T-helper 2 cell treated with Interferon-gamma antibody and Interleukin-4, amounts not matched to agents 5 μg/mL and 100 μg/mL, for 36 hours (primary cell): ENCODE results near the gene TMPRSS4.
A peak's percentile ranks its signal among the peaks of the same experiment; 100 is the strongest.

Experiments
- DNase-seq: peaks from one replicate; pipeline ENCODE4 v3.0.0; 2021; ENCODE audit warnings: low spot score
- H3K27ac Mint-ChIP-seq: one replicate; pipeline ENCODE4 v1.8.0; 2021; ENCODE audit warnings: mild to moderate bottlenecking, mixed read lengths
- H3K27me3 Mint-ChIP-seq: one replicate; pipeline ENCODE4 v1.8.0; 2021; ENCODE audit warnings: low read depth, mixed read lengths
- H3K36me3 Mint-ChIP-seq: one replicate; pipeline ENCODE4 v1.8.0; 2021; ENCODE audit warnings: low read depth, mixed read lengths
- H3K4me1 Mint-ChIP-seq: one replicate; pipeline ENCODE4 v1.8.0; 2021; ENCODE audit warnings: low read depth, mixed read lengths
- H3K4me3 Mint-ChIP-seq: one replicate; pipeline ENCODE4 v1.8.0; 2022; ENCODE audit warnings: mild to moderate bottlenecking, moderate library complexity, mixed read lengths
- H3K9me3 Mint-ChIP-seq: one replicate; pipeline ENCODE4 v1.8.0; 2021; ENCODE audit warnings: mixed read lengths

TMPRSS4 gene

DNA sequence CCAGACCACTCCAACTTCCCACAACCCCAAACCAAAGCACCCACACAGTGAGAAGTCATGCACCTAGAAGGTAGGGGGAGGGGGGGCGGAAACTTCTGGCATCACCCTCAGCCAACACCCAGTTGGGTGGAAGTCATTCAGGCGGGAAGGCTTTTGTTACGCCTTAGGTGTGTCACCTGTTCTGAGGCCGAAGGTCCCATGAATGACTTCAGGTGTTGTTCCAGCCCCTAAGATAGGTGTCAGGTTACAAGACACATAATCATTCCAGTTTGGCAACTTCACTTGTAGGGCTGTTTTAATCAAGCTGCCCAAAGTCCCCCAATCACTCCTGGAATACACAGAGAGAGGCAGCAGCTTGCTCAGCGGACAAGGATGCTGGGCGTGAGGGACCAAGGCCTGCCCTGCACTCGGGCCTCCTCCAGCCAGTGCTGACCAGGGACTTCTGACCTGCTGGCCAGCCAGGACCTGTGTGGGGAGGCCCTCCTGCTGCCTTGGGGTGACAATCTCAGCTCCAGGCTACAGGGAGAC, at the start of gene TMPRSS4:
Gene TMPRSS4 (plus strand): TSS at position 325 of the 528 bp plus-strand sequence. CDS start 225 bp downstream, outside the sequence.
- Mint-ChIP-seq H3K27me3 (peaks cover 18% of the 10 kb centered on the region), H3K36me3 (no peaks in the 10 kb centered on the region), H3K27ac (no peak within 1 kb of the TSS), H3K9me3 (no peaks in the 10 kb centered on the region), H3K4me3 (no peak within 1 kb of the TSS), H3K4me1 (peaks cover 1% of the 10 kb centered on the region)
- DNase-seq = no peak

- Mint-ChIP-seq H3K4me1 (peaks cover 32% of the 10 kb centered on the region), H3K9me3 (peaks cover 28% of the 10 kb centered on the region), H3K27ac (no peak overlapping the region), H3K4me3 (no peak overlapping the region), H3K27me3 (no peaks in the 10 kb centered on the region), H3K36me3 (peaks cover 10% of the 10 kb centered on the region)
- DNase-seq = no peak
These were observed 49.2 kb upstream of the TMPRSS4 start for GRCh38 chr11:118027694-118028093.

DNA sequence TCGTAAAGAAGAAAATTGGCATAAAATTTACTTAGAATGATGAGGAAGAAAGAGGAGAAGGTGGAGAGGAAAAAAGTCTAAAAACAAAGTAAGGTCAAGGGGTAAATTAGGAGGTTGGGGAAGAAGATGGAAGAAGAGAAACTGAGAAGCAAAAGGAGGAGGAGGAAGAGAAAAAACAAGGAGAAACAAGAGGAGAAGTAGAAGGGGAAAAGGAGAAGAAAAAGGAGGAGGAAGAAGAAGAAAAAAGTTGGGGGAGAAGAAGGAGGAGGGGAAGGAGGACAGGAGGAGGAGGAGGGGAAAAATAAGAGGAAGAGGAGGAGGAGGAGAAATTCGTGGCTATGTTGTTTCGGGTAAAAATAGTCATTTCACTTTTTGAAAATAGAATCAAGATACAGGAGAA, 48.3 kb upstream of the TMPRSS4 start:
- peaks cover 24% of the 10 kb centered on the region for H3K9me3 Mint-ChIP-seq
- DNase-seq = no peak
- no peaks in the 10 kb centered on the region for H3K27me3 Mint-ChIP-seq
- peaks cover 35% of the 10 kb centered on the region for H3K4me1 Mint-ChIP-seq
- peak overlapping the region; percentile 49 for H3K27ac Mint-ChIP-seq
- peaks cover 10% of the 10 kb centered on the region for H3K36me3 Mint-ChIP-seq
- no peak overlapping the region for H3K4me3 Mint-ChIP-seq

GRCh38 chr11:118033443-118033842, 43.4 kb upstream of the TMPRSS4 start:
- H3K9me3 Mint-ChIP-seq = peaks cover 11% of the 10 kb centered on the region
- H3K4me1 Mint-ChIP-seq = peaks cover 42% of the 10 kb centered on the region
- peak overlapping the region; percentile 82 for H3K27ac Mint-ChIP-seq
- no peaks in the 10 kb centered on the region for H3K27me3 Mint-ChIP-seq
- peaks cover 13% of the 10 kb centered on the region for H3K36me3 Mint-ChIP-seq
- H3K4me3 Mint-ChIP-seq = peak overlapping the region; percentile 30
- peak; percentile 49 for DNase-seq

DNA sequence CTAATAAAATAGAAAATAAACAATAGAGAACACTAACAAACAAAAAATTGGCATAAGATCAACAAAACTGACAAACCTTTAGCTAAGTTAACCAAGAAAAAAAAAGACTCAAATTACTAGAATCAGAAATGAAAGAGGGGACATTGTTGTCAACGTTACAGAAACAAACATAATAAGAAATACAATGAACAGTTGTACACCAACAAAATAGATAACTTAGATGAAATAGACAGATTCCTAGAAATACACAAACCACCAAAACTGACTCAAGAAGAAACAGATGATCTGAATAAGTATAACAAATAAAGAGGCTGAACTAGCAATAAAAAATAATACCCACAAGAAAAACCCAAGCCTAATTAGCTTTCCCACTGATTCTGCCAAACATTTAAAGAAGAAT, 34.7 kb upstream of the TMPRSS4 start:
- DNase-seq = no peak
- Mint-ChIP-seq H3K9me3 (peaks cover 14% of the 10 kb centered on the region), H3K4me3 (peak overlapping the region; percentile 41), H3K27ac (peak overlapping the region; percentile 92), H3K27me3 (no peaks in the 10 kb centered on the region), H3K4me1 (peaks cover 70% of the 10 kb centered on the region), H3K36me3 (peaks cover 16% of the 10 kb centered on the region)

GRCh38 chr11:118042796-118043195, 34.1 kb upstream of the TMPRSS4 start:
- DNase-seq = no peak
- H3K9me3 Mint-ChIP-seq = peaks cover 10% of the 10 kb centered on the region
- no peaks in the 10 kb centered on the region for H3K27me3 Mint-ChIP-seq
- H3K27ac Mint-ChIP-seq = peak overlapping the region; percentile 92
- peak overlapping the region; percentile 41 for H3K4me3 Mint-ChIP-seq
- H3K36me3 Mint-ChIP-seq = peaks cover 14% of the 10 kb centered on the region
- H3K4me1 Mint-ChIP-seq = peaks cover 73% of the 10 kb centered on the region

- Mint-ChIP-seq H3K4me3 (no peak overlapping the region), H3K4me1 (peaks cover 76% of the 10 kb centered on the region), H3K27me3 (no peaks in the 10 kb centered on the region), H3K36me3 (peaks cover 5% of the 10 kb centered on the region), H3K27ac (peak overlapping the region; percentile 94), H3K9me3 (peaks cover 1% of the 10 kb centered on the region)
- no peak for DNase-seq
These were observed 31.7 kb upstream of the TMPRSS4 start for GRCh38 chr11:118045191-118045590.

- Mint-ChIP-seq H3K27ac (peak overlapping the region; percentile 94), H3K4me3 (peak overlapping the region; percentile 29), H3K4me1 (peaks cover 78% of the 10 kb centered on the region), H3K27me3 (no peaks in the 10 kb centered on the region), H3K36me3 (peaks cover 2% of the 10 kb centered on the region), H3K9me3 (no peaks in the 10 kb centered on the region)
- DNase-seq = peak; percentile 70
These were observed 30.6 kb upstream of the TMPRSS4 start for GRCh38 chr11:118046051-118046963.

DNA sequence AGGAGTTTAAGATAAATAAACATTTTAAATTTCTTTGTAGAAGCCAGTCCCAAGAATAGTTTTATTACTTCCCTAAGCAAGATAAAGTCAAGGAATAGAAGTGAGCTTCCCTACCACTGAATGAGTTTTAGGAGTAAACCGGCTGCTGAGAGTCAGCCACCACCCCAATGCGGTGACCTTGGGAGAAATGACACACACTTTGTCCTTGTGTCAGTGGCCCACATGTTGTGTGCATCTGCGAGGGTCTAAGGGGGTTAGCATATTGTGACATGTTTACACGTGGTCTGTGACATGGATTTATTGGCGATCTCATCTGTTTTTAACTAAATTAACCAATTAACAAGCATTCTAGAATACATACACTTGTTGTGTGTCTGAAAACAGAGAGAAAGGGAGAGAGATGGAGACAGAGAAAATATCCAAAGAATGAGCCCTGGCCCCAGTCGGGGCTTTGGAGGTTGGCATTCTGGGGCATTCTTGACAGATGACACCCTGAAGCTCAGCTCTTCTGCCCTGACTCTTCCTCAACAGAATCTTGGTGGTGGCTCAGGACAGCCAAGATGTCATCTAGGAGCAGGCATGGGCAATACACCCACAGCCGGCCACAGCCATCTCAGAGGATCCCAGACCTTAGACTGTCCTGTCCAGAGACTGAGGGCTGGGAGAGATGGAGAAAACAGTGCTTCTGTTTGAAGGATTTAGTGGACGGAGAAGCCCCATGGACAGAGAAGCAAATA, 29.7 kb upstream of the TMPRSS4 start:
- peak overlapping the region; percentile 94 for H3K27ac Mint-ChIP-seq
- no peaks in the 10 kb centered on the region for H3K9me3 Mint-ChIP-seq
- H3K36me3 Mint-ChIP-seq = peaks cover 2% of the 10 kb centered on the region
- peak; percentile 46 for DNase-seq
- peaks cover 79% of the 10 kb centered on the region for H3K4me1 Mint-ChIP-seq
- H3K27me3 Mint-ChIP-seq = no peaks in the 10 kb centered on the region
- peak overlapping the region; percentile 29 for H3K4me3 Mint-ChIP-seq

- peak overlapping the region; percentile 76 for H3K27ac Mint-ChIP-seq
- no peaks in the 10 kb centered on the region for H3K27me3 Mint-ChIP-seq
- peaks cover 79% of the 10 kb centered on the region for H3K4me1 Mint-ChIP-seq
- no peak overlapping the region for H3K4me3 Mint-ChIP-seq
- H3K36me3 Mint-ChIP-seq = peaks cover 2% of the 10 kb centered on the region
- no peak for DNase-seq
- H3K9me3 Mint-ChIP-seq = no peaks in the 10 kb centered on the region
These were observed 29.1 kb upstream of the TMPRSS4 start for GRCh38 chr11:118047749-118048148.

DNA sequence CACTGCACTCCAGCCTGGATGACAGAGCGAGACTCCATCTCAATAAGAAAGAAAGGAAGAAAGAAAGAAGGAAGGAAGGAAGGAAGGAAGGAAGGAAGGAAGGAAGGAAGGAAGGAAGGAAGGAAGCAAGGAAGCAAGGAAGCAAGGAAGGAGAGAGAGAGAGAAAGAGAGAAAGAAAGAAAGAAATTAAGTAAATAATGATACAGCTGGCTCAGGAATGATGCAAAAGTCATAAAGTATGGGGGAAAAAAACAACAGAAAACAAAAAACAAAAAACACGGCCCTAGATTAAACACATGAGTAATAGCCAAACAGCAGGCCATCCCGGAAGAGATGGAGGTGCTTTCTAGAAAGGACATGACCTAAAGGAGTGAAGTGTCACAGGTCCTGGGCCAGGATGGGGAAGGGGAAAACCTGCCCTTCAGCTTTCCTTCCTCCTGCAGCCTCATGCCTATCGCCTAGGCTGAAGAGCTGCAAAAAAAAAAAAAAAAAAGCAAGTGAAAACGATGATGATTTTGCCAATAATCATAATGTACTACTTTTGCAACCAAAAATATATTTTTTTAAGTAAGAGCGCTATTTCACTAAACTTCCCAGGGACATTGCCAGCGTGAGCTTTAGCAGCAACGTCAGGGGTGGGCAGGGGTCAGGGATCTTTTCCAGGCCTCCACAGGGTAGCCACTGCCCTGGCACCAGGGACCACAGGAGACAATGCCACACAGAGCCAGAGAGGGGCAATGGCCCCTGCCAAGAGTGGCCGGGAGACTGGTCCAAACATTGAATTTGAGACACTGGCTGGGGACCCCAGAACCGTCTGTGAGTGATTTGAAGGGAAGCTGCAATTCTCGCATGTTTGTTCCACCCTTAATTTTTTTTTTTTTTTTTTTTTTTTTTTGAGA, 28.2 kb upstream of the TMPRSS4 start:
- H3K9me3 Mint-ChIP-seq = no peaks in the 10 kb centered on the region
- H3K36me3 Mint-ChIP-seq = peaks cover 2% of the 10 kb centered on the region
- peak overlapping the region; percentile 76 for H3K27ac Mint-ChIP-seq
- peak overlapping the region; percentile 24 for H3K4me3 Mint-ChIP-seq
- H3K27me3 Mint-ChIP-seq = no peaks in the 10 kb centered on the region
- peaks cover 79% of the 10 kb centered on the region for H3K4me1 Mint-ChIP-seq
- no peak for DNase-seq

DNA sequence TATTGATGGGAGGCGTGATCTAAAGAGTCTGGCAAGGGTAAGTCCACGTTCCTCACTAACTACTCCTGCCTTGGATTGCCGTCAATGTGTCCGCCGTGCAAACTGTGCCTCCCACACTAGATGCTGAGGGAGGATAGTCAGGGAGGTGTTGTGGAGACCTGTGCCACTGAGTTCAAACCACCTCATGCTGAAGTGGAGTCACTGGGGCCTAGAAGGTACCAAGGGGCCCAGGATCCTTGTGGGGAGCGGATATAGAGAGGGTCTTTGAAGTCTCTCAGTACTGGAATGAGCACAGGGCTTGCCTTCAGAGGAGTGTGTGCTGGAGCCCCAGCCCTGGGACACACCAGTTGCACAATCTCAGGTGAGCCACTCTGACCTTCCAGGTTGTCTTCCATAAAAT, 27.1 kb upstream of the TMPRSS4 start:
- peaks cover 72% of the 10 kb centered on the region for H3K4me1 Mint-ChIP-seq
- no peaks in the 10 kb centered on the region for H3K27me3 Mint-ChIP-seq
- DNase-seq = no peak
- H3K36me3 Mint-ChIP-seq = peaks cover 2% of the 10 kb centered on the region
- no peaks in the 10 kb centered on the region for H3K9me3 Mint-ChIP-seq
- H3K4me3 Mint-ChIP-seq = peak overlapping the region; percentile 11
- peak overlapping the region; percentile 84 for H3K27ac Mint-ChIP-seq

GRCh38 chr11:118050208-118050891, 26.5 kb upstream of the TMPRSS4 start:
- DNase-seq = no peak
- H3K9me3 Mint-ChIP-seq = no peaks in the 10 kb centered on the region
- peaks cover 2% of the 10 kb centered on the region for H3K36me3 Mint-ChIP-seq
- H3K27ac Mint-ChIP-seq = peak overlapping the region; percentile 96
- H3K4me3 Mint-ChIP-seq = peak overlapping the region; percentile 44
- peaks cover 66% of the 10 kb centered on the region for H3K4me1 Mint-ChIP-seq
- no peaks in the 10 kb centered on the region for H3K27me3 Mint-ChIP-seq
